Adipose tissue (tissue), 3 donors: ENCODE measurements around the gene FXYD7. TPM values are rescaled to one million over a fixed set of nuclear protein-coding genes. Genes with fewer than 3 reads are reported as not detected.
"Not testable (repeated sequence)": the region's sequence is repeated elsewhere in the genome, so short reads cannot be mapped to it uniquely, and the experiment has no call there.

Experiments used
- H3K27ac ChIP-seq: one replicate; pipeline ENCODE4 v1.5.1; 2013; ENCODE audit warnings: low read depth, low read length
- WGBS, 3 donors: extraction: QIAGEN DNeasy Blood & Tissue Kit; methylation state at CpG; one replicate each; pipeline ENCODE4 v1.1.7; 2013; 5-methylcytosine and 5-hydroxymethylcytosine counted together
- polyA plus RNA-seq, 3 donors: library from polyadenylated mRNA; stranded (reverse); fragments of 200-250 nt; gene quantifications; one replicate each; pipeline ENCODE4 v1.2.3, GENCODE V29; 2013
- donor health status: healthy with polysubstance abuse.
- donor health status: Bipolar disorder and iron deficiency.
- donor health status: healthy.

Gene FXYD7
- polyA plus RNA-seq, 3 donors: 0.12 to 2.4 (median 0.45) TPM

- WGBS, 3 donors: 87 to 93% (median 90%) methylated on average over 6 of the region's 6 CpGs
- no peak overlapping the region for H3K27ac ChIP-seq
Measured at GRCh38 chr19:35174226-35174625, 31.2 kb downstream of the FXYD7 start.

- 74 to 76% (median 75%) methylated on average over 3 of the region's 3 CpGs for WGBS, 3 donors
- H3K27ac ChIP-seq: no peak overlapping the region
Measured at GRCh38 chr19:35176181-35176570, 33.1 kb downstream of the FXYD7 start.

GRCh38 chr19:35177377-35178274, 34.6 kb downstream of the FXYD7 start:
- WGBS, 3 donors: 71 to 80% (median 80%) methylated on average over 7 of the region's 7 CpGs
- H3K27ac ChIP-seq: no peak overlapping the region

GRCh38 chr19:35178701-35179100, 35.6 kb downstream of the FXYD7 start:
- H3K27ac ChIP-seq: no peak overlapping the region
- 43 to 68% (median 44%) methylated on average over 2 of the region's 2 CpGs for WGBS, 3 donors

- 65 to 74% (median 69%) methylated on average over 3 of the region's 3 CpGs for WGBS, 3 donors
- H3K27ac ChIP-seq: no peak overlapping the region
Measured at GRCh38 chr19:35179830-35180229, 36.8 kb downstream of the FXYD7 start.

- no peak overlapping the region for H3K27ac ChIP-seq
- WGBS, 3 donors: 88 to 96% (median 96%) methylated on average over 1 of the region's 1 CpG
Measured at GRCh38 chr19:35181387-35181786, 38.3 kb downstream of the FXYD7 start.

- H3K27ac ChIP-seq: no peak overlapping the region
- 82 to 90% (median 89%) methylated on average over 1 of the region's 1 CpG for WGBS, 3 donors
Measured at GRCh38 chr19:35184267-35184666, 41.2 kb downstream of the FXYD7 start.

GRCh38 chr19:35184884-35185283, 41.8 kb downstream of the FXYD7 start:
- no peak overlapping the region for H3K27ac ChIP-seq
- 75 to 80% (median 80%) methylated on average over 2 of the region's 2 CpGs for WGBS, 3 donors

GRCh38 chr19:35194012-35194984, 51.2 kb downstream of the FXYD7 start:
- H3K27ac ChIP-seq: no peak overlapping the region
- 71 to 75% (median 71%) methylated on average over 9 of the region's 9 CpGs for WGBS, 3 donors

- WGBS, 3 donors: 43 to 56% (median 46%) methylated on average over 2 of the region's 2 CpGs
Measured at GRCh38 chr19:35195830-35196229, 52.8 kb downstream of the FXYD7 start.

GRCh38 chr19:35196861-35197260, 53.8 kb downstream of the FXYD7 start:
- WGBS, 3 donors: 78 to 83% (median 78%) methylated on average over 6 of the region's 6 CpGs
- not testable (repeated sequence) for H3K27ac ChIP-seq

More at GRCh38 chr19:35195830-35196229, 52.8 kb downstream of the FXYD7 start:
- no peak overlapping the region for H3K27ac ChIP-seq

- WGBS, 3 donors: 57 to 80% (median 64%) methylated on average over 2 of the region's 2 CpGs
- no peak overlapping the region for H3K27ac ChIP-seq
Measured at GRCh38 chr19:35199481-35199880, 56.4 kb downstream of the FXYD7 start.

GRCh38 chr19:35202722-35203688, 60.0 kb downstream of the FXYD7 start:
- WGBS, 3 donors: 87 to 91% (median 90%) methylated on average over 4 of the region's 4 CpGs
- no peak overlapping the region for H3K27ac ChIP-seq

Other genes with a start within 250 kb of the FXYD7 start
- 1 to 10 TPM in 2 of 3 donors, under 1 TPM in 1; 0.76 to 1.7 (median 1.4) TPM for gene ZNF30, start 216.4 kb upstream of the FXYD7 start, polyA plus RNA-seq
- 1 to 10 TPM; 1.5 to 2.7 (median 1.9) TPM for gene ZNF792, start 179.0 kb upstream of the FXYD7 start, polyA plus RNA-seq
- 10 to 100 TPM; 72.1 to 85.9 (median 73.7) TPM for gene GRAMD1A, start 142.9 kb upstream of the FXYD7 start, polyA plus RNA-seq
- gene SCN1B, start 112.8 kb upstream of the FXYD7 start, polyA plus RNA-seq: 10 to 100 TPM in 1 of 3 donors, 1 to 10 TPM in 2; 5.2 to 22.5 (median 7.9) TPM
- 100 to 1,000 TPM in 1 of 3 donors, 1 to 10 TPM in 2; 1.5 to 141 (median 5.4) TPM for gene HPN, start 101.5 kb upstream of the FXYD7 start, polyA plus RNA-seq
- 10 to 100 TPM in 2 of 3 donors, 1 to 10 TPM in 1; 8.0 to 39.4 (median 33.6) TPM for gene FXYD3, start 27.4 kb upstream of the FXYD7 start, polyA plus RNA-seq
- 10 to 100 TPM in 2 of 3 donors, 1 to 10 TPM in 1; 3.7 to 34.8 (median 20.6) TPM for gene LGI4, start 8.2 kb upstream of the FXYD7 start, polyA plus RNA-seq
- 100 to 1,000 TPM in 1 of 3 donors, 10 to 100 TPM in 1, 1 to 10 TPM in 1; 3.5 to 126 (median 45.3) TPM for gene FXYD1, start 4.4 kb upstream of the FXYD7 start, polyA plus RNA-seq
- 100 to 1,000 TPM in 1 of 3 donors, 10 to 100 TPM in 2; 16.0 to 167 (median 93.9) TPM for gene FXYD5, start 11.5 kb downstream of the FXYD7 start, polyA plus RNA-seq
- not detected for gene FAM187B, start 85.5 kb downstream of the FXYD7 start, polyA plus RNA-seq
- gene LSR, start 105.7 kb downstream of the FXYD7 start, polyA plus RNA-seq: 10 to 100 TPM; 12.9 to 92.4 (median 20.2) TPM
- gene USF2, start 125.7 kb downstream of the FXYD7 start, polyA plus RNA-seq: 100 to 1,000 TPM in 2 of 3 donors, 10 to 100 TPM in 1; 68.2 to 122 (median 118) TPM
- 10 to 100 TPM in 1 of 3 donors, 1 to 10 TPM in 1, under 1 TPM in 1; 0.34 to 16.3 (median 1.1) TPM for gene HAMP, start 139.3 kb downstream of the FXYD7 start, polyA plus RNA-seq
- under 1 TPM in 1 of 3 donors, not detected in 2; 0.16 TPM for gene MAG, start 148.9 kb downstream of the FXYD7 start, polyA plus RNA-seq
- gene CD22, start 185.9 kb downstream of the FXYD7 start, polyA plus RNA-seq: 1 to 10 TPM in 1 of 3 donors, under 1 TPM in 2; 0.67 to 2.1 (median 0.88) TPM
- gene FFAR1, start 204.6 kb downstream of the FXYD7 start, polyA plus RNA-seq: 1 to 10 TPM in 1 of 3 donors, not detected in 2; 2.2 TPM
- 1 to 10 TPM in 2 of 3 donors, under 1 TPM in 1; 0.46 to 1.8 (median 1.8) TPM for gene FFAR3, start 215.2 kb downstream of the FXYD7 start, polyA plus RNA-seq
- under 1 TPM in 2 of 3 donors, not detected in 1; 0.06 to 0.90 TPM for gene GPR42, start 227.8 kb downstream of the FXYD7 start, polyA plus RNA-seq